ENCODE data around the gene MEIS3.

Gene MEIS3

GRCh38 chr19:47357788-47358680, 61.3 kb downstream of the MEIS3 start:
- DNase-seq (ENCODE audit: low read depth) = no peak

- DNase-seq (ENCODE audit: low read depth) = no peak
These were observed 62.4 kb downstream of the MEIS3 start for GRCh38 chr19:47356900-47357299.

GRCh38 chr19:47353307-47353712, 66.0 kb downstream of the MEIS3 start:
- DNase-seq (ENCODE audit: low read depth) = no peak

Data from HS-5 (cell line).